Stromal cell of bone marrow (primary cell): ENCODE results near the gene PPP6R1.
"Not testable (repeated sequence)": the region's sequence is repeated elsewhere in the genome, so short reads cannot be mapped to it uniquely, and the experiment has no call there.

Source experiments
- DNase-seq: peaks from one replicate; pipeline ENCODE4 v3.0.0-alpha.2; 2012; ENCODE audit warnings: low read depth

Gene PPP6R1

DNA sequence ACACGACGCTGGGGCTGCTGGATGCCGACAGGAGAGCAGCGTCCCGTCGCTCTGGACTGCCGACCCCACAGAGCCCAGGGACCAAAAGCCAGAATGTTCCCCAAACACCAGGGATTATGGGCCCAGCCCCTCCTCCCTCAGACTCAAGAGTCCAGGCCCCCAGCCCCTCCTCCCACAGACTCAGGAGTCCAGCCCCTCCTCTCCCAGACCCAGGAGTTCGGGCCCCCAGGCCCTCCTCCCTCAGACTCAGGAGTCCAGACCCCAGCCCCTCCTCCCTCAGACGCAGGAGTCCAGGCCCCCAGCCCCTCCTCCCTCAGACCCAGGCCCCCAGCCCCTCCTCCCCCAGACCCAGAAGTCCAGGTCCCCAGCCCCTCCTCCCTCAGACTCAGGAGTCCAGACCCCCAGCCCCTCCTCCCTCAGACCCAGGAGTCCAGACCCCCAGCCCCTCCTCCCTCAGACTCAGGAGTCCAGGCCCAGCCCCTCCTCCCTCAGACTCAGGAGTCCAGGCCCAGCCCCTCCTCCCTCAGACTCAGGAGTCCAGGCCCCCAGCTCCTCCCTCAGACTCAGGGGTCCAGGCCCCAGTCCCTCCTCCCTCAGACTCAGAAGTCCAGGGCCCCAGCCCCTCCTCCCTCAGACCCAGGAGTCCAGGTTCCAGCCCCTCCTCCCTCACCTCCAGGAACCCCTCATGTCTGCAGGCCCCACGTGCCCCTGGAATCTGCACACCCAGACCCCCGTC, 34.0 kb downstream of the PPP6R1 start:
- not testable (repeated sequence) for DNase-seq

DNA sequence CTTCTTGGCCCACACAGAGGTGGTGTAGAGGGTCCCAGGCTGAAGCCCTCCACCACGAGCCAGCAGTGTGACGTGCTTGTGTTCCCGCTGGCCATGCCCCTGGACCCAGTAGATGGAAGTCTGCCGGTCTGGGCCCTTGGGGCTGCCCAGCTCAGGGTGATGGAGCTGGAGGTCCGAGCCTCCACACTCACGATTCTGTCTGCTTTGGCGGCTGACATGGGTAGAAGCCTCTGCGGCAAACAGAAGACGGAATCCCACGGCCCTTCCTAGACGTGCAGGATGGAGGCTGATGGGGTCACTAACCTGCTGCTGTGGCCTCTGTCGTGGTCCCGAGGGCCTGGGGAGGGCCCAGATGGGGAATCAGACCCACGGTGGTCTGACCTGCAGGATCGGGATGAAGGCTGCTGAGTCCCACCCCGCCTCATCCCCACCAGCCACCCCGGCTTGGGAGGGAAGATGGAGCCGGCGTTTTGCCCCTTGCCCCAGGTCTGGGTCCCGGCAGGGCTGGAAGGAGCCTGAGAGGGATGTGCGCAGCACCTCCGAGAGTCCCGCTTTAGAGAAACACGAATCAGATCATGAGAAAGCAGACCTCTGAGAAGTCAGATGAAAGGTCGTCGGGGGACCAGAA, 34.7 kb downstream of the PPP6R1 start:
- no peak for DNase-seq

DNA sequence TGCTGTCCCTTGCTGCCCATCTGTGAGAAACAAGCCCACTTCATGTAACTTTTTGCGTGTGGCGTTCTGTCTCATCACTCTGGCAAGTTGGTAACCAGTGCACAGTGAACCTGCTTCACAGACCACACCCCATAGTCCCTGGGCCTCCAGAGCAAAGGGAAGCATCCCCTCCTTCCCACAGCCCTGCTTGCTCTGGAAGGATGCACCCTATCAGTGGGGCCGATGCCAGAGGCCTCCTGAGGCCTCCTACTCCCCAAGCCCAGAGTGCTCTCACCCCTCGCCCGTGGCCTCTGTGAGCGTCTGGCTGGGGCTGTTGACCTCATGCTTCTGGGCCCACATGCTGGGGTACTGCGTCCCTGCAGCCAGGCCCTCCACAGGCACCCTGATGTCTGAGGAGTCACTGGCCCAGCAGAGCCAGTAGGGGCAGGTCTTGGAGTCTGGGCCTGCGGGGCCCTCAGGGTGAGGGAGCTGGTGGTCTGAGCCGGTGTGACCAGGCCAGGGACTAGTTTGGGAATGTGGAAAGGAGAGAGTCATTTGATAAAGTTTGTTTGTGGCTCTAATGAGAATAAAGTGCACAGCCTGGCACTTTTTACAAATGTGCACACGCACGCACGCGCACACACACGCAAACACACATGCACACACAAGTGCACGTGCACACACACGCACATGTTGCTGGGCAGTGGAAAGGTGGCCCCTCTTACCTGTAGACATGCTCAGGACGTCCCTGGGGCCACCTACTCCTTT, 35.4 kb downstream of the PPP6R1 start:
- no peak for DNase-seq

DNA sequence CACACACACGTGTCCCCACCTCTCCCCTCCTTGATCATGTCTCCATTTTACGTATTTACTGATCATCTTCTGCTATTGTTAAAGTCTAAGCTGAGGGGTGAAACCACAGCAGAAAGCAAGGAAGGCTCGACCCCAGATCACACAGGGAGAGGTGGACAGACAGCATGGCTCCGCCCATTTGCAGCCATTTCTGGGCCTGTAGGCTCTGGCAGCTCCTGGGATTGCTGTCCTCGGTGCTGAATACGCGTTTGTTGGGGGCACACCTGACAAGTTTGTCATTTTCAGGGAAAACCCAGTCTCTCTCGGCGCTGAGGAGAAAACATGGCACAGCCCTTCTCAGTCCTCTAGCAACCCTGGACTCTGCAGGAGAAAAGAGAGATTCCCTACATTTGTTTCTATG, 38.3 kb downstream of the PPP6R1 start:
- no peak for DNase-seq

DNA sequence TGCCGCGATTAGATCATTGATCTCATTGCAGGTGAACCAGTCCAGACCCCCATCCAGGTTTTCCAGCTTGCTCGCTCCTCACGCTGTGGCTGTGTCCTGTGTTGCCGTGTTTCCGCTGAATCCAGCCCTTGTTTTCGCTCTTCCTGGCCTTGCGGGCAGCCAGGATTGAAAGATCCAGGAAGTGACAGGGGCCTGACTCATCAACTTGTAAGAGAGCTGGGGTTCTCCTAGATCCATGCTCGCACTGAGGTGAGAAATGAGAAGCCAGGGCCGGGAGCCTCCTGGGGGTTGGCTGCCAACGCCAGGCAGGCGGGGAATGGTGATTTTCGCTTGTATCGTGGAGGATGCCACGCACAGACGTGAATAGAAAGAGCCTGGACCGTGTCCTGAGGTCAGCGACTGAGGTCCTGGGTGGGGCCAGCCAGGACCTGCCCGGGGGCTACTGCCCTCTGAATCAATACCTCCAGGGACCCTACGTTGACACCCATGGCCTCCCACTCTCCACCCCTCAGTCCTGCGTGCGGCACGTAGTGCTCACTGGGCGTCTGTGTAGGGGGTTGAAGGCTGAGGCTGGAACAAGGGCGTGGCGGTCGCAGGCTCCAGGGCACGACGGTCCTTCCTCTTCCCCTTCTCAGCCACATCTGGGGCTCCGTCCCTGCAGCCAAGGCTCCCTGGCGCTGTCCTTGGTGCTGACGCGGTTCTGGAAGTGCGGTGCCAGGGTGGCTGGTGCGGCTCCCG, 42.2 kb downstream of the PPP6R1 start:
- peak; percentile 100 for DNase-seq

DNA sequence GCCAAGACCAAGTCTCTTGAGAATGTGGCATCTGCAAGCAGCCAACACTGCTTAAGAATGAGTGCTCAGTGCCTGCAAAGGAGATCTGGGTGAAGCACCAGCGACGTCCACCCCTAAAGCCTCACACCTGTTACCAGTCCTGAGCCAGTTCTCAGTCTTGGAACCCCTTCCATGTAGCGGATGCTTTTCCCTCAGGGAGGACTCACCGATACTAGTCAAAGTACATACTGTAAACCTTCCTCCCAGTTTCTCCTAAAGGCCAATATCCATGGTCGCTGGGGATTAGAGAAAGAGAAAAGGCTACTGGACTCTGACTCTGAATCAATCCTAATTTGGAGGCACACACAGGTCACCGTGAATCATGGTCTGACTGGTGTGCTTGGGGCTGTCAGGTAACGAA, 45.3 kb downstream of the PPP6R1 start:
- no peak for DNase-seq

DNA sequence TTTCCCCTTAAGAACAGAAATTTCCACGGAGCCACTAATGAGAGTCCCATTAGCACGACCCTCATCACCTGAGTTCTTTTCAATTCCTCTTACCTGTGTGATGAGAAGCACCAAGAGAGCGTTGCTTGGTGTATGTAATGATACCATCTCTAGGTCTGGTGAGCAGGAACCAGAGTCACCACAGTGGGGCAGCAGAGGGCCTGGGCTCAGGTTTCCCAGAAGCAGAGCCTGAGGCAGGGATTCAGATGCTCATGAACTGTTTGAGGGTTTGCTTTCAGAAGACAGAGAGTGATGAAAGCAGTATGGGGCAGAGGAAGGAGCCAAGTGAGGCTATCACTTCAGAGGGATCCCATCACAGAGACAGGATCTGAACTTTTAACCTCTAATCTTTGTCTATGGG, 46.4 kb downstream of the PPP6R1 start:
- no peak for DNase-seq

DNA sequence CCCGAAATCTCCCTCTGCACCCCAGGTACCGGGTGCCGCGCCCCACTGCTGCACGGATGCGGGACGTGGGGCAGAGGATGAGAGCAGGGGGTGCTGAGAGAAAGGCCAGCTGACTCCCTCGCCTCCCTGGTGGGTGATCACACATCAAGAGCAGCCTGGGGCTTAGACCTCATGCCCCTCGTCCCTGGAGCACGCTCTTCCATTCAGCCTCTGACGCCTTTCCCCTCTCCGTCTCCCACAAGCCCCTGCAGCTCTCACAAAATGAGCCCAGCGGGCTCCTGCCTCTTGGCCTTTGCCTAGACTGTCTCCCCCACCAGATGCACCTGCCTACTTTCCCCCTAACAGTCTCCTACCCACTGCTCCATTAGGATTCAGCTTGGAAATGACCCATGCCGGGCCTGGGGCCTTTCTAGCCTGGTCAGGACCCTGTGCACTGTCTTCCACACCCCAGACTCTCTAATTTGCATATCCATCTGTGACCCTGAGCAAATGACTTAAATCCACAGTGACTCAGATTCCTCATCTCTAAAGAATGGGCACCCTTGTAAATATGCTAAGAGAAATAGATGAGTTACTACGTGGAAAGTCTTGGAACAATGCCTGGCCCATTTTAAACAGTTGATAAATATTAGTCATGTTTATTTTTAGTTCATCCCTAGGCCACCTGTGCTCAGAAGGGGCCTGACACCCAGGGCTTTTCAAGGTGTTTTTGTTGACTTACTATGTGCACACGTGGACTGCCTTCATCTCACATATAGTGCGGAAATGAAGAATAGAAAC, 48.9 kb downstream of the PPP6R1 start:
- DNase-seq: peak; percentile 79

DNA sequence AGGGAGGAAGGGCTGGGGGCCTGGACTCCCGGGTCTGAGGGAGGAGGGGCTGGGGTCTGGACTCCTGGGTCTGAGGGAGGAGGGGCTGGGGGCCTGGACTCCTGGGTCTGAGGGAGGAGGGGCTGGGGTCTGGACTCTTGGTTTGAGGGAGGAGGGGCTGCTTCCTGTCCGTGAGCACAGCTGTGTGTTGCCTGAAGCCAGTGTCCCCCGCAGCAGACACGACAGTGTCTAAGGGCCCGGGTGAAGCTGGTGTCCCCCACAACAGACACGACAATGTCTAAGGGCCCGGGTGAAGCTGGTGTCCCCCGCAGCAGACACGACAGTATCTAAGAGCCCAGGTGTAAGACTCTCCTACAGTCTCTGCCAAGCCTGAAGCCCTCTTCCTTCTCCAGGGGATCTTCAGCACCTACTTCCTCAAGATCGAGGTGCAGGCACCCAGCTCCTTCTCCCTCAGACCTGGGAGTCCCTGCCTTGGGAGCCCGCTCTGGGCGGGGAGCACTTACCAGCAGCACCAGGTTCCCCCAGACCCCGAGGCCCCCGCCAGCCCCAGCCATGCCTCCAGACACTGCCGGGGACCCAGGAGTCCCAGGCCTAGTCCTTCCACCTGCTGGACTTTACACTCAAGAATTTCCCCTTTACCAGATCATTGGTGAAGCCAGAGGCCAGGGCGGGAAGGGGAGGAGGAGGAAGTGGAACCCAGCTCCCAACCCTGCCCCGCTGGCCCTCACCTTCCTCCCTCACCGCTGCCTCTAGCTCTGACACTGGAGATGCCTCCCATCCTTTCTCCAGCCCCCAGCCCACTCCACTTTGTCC, 49.7 kb downstream of the PPP6R1 start, which contains the start of gene PTPRH:
TSS of gene PTPRH (minus strand) at position 622 of the 813 bp plus-strand sequence. CDS start at position 554, 68 bp downstream.
- DNase-seq: no peak

DNA sequence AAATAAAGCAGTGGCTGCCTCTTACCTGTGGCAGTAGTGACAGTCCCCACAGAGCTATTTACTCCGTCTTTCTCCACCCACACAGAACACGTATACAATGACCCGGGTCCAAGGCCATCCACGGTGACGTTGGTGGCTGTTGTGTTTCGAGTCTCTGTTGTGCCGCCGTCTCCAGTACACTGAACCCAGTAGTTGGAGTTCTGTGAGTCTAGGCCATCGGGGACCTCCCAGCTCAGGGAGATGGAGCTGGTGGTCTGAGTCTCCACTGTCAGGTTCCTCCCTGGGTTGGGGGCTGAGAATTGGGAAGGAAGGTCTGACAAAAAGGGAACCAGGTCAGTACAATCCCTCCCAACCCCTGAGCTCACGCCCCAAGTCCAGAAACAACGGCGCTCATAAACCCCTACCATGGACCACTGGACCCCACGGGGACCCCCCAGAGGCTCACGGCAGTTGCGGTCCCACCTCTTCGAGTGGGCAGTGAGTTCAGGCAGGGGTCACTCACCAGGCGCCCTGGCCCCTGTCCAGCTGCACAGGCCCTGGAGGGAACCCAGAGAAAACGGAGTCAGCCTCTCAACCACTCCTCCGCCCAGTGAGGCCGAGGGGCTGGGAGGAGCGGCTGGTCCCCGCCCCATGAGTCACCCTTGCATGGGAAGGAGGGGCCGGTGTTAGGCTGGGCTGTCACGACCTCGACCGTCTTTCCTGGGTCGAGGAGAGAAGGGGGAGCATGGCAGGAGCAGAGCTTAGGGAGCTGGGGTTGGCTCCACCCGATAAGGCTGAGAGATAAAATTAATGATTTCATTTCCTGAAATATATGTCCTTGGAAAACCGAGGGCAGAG, 51.9 kb downstream of the PPP6R1 start:
- DNase-seq: peak; percentile 88

DNA sequence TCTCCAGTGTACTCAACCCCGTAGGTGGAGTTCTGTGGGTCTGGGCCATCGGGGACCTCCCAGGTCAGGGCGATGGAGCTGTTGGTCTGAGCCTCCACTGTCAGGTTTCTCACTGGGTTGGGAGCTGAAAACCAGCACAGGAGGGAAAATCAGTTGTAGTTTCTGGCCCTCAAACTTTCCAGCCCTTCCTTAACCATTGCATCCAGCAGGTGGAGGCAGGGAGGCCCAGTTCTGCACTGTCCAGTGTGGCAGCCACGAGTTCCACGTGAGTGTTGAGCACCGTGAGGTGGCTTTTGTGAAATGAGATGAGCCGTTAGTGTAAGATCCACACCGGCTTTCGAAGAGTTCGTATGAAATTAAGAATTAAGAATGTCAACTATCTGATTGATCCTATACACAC, 56.6 kb downstream of the PPP6R1 start:
- not testable (repeated sequence) for DNase-seq

DNA sequence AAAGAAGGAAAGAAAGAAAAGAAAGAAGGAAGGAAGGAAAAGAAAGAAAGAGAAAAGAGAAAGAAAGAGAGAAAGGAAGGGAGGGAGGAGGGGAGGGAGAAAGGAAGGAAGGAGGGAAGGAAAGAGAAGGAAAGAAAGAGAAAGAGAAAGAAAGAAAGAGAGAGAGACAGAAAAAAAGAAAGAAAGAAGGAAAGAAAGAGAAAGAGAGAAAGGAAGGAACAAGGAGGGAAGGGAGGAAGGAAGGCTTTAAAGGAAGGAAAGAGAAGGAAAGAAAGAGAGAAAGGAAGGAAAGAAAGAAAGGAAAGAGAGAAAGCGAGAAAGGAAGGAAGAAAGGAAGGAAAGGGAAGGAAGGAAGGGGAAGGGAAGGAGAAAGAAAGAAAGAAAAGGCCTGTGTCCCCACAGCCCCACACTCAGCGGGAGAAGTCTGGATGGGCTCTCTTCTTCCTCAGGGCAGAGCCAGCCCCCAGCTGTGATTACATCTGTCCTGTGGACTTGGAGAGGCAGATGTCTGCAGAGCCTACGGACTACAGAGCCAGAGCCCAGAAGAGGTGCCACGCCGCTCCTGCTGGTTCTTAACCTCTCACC, 59.1 kb downstream of the PPP6R1 start:
- DNase-seq: no peak

DNA sequence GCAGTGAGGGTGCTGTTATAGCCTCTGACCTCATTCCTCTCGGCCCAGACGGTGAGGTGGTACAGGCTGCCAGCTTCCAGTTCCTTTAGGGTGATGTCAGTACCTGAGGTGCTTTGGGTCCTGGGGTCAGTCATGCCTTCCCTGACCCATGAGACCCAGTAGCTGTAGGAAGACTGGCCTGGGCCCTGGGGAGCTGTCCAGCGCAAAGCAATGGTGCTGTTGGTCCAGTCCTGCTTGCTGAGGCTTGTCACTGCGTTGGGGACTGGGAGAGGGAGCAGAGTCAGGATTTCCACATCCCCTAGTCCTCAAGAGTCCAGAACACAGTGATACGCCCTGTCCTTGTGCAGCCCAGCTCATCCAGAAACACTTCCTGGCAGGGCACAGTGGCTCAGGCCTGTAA, 60.2 kb downstream of the PPP6R1 start:
- no peak for DNase-seq

DNA sequence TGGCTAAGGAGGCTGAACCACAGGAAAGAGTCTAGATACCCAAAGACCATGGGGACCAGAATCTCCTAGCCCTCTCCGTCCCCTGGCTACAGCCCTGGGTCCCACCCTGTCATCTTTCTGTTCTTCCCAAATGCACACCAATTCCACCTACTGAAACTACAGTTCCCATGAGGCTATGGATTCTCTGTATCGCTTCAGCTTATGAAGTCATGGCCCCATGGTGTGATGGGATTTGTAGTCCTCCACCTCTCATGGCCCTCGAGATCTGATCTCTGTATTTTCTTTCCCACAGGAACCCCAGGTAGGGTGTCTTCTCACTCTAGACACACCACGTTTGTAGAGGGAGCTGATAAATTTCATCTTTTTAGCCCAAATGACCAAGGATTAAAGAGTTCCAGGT, 61.3 kb downstream of the PPP6R1 start:
- no peak for DNase-seq

DNA sequence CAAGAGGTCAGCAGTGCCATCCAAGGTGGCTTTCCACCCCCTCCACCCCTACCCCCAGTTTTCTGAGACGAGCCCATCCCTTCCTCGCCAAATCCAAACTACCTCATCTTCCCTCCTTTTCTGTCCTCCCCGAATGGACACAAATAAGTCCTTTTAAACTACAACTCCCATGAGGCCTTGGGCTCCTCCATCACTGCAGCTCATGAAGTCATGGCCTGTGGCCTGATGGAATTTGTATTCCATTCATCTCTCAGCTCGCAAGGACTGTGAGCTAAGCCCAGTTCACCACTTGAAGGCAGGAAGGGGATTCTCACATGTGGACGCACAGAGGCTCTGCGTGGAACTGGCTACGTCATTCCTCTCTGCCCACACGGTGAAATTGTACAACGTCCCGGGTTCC, 62.0 kb downstream of the PPP6R1 start:
- no peak for DNase-seq

DNA sequence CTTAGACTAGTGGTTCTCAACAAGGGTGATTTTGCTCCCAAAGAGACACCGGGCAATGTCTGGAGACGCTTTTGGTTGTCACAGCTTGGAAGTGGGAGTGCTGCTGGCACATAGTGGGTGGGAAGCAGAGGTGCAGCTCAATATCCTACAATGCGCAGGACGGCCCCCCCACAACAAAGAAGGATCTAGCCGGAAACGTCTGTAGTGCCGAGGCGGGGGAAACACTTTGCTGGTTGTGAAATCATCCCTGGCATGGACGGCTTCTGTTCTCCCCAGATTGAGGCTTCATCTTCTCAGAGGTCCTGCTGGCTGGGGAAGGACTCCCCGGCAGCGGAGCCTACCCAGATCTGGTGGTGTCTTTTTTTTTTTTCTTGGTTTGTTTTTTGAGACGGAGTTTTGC, 65.3 kb downstream of the PPP6R1 start:
- DNase-seq: no peak

DNA sequence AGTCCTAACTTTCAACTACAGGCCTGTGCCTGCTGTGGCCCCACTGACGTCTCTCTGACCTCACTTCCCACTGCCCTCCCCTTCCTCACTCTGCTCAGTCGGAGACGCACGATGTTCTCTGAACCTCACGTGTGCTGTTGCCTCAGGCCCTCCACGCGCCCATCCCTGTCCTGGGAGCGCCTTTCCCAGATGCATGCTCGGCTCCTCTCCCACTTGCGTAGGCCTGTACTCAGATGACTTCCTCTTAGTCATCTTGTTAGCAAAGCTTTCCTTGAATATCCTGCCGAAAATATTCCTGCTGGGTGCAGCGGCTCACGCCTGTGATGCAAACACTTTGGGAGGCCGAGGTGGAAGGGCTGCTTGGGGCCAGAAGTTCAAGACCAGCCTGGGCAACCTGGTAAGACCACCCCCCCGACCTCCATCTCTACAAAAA, 69.4 kb downstream of the PPP6R1 start:
- DNase-seq: peak; percentile 88

DNA sequence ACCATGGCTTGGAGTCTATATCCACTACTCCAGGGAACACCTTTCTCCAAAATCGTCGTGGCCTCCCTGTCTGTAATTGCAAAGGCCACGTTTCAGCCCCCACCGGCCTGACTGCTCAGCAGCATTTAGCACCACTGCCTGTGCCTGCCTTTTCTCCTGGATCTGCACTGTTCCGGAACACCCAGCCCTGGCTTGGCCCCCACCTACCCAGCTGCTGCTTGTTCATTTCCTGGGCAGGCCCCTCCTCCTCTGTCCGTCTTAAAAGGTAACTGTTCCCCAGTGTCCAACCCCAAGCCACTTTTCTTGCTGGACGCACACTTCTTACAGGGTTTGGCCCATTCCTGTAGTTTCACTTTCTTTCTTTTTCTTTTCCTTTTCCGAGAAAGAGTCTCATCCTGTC, 70.2 kb downstream of the PPP6R1 start:
- DNase-seq: no peak

DNA sequence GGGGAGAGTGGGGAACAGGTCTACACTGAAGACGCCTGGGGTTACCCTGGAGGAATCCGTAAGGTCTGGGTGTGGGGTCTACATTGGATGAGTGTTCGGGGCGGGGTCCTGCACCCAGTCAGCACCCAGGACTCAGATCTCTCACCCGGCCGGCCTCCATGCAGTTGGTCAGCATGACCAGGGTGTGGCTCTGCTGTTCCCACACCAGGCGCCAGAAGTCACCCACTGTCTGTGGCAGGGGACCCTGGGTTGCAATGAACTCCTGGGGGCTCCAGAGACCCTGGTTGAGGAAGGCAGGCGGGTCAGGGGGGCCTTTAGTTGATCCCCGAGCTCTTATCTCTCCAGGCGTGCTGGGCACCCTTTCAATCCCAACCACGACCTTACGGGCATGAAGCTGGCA, 72.7 kb downstream of the PPP6R1 start:
- no peak for DNase-seq
